GM18526 (cell line): Measurements from ENCODE around the gene B4GALNT4.

Experiments used
- POLR2A ChIP-seq: IDR thresholded peaks from 3 replicates; pipeline ENCODE4 v1.6.1; 2011; ENCODE audit not compliant: insufficient read length; ENCODE audit errors: extremely low read depth

The B4GALNT4 gene

GRCh38 chr11:394034-394857, 24.9 kb downstream of the B4GALNT4 start, which contains the start of gene PKP3:
Gene PKP3, plus strand, starts transcription at chr11:394209. Its CDS starts 84 bp downstream, at chr11:394293.
- no peak for TF ChIP-seq POLR2A

DNA sequence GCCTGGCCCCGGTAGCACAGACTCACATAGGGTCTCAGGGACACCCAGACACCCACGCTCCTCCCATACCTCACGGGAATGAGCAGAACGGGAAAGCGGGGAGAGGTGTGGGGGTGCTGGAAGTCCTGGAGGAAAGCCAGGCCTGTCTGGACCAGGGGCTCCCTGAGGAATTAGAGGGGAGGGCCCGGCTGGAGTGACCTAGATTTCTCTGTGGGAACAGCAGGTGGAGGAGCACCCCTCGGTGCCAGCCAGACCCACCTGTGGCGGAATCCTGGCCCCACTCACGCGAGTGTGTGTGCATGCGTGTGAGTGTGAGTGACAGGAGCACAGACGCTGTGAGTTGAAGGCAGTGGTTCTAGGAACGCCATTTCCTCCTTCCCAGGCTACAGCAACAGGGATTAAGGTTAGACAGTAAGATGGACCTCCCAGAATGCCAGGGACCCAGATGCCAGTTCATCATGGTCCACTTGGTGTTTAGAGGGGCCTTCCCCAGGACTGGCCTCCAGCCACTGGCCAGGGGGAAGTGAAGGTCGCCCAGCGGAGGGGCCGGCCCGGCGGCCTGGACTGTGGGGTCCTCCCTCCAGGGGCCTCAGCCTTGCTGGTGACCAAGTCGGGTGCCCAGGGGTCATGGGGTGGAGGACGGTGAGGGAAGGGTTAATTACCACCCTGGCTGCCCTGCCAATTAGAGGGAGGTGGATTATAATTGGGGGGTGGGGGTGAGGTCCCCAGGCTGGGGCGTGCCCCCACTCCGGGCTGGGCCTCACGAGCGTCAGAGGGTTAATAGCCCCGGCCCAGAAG, 25.8 kb downstream of the B4GALNT4 start:
- TF ChIP-seq POLR2A = no peak

DNA sequence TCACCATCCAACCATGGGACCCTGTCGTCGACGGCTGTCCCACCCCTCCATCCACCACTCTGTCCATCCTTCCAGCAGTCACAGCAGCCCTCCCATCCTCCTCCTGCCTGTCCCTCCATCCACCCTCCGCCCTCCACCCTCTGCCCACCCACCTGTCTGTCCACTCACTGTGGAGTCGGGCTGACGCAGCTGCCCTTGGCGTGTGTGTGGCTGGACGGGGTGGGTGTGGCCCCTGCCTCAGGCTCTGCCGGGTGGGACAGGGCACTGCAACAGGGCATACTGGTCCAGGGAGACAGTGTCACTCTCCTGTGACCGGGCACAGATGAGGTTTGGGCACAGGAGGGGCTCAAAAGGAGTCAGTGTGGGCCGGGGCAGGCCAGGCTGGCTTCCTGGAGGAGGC, 26.6 kb downstream of the B4GALNT4 start:
- no peak for TF ChIP-seq POLR2A

DNA sequence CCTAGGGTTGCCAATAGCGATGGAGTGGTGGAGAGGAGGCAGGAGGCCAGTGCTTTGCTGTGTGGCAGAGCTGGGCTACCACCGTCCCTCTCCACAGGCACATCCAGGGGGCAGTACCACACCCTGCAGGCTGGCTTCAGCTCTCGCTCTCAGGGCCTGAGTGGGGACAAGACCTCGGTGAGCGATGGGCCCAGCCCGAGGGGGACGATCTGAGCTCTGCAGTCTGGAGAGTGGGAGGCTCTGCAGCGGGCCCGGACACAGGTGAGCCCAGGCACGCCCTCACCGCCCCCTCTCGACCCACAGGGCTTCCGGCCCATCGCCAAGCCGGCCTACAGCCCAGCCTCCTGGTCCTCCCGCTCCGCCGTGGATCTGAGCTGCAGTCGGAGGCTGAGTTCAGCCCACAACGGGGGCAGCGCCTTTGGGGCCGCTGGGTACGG, 27.2 kb downstream of the B4GALNT4 start:
- TF ChIP-seq POLR2A = no peak

- TF ChIP-seq POLR2A = no peak
These were observed 27.7 kb downstream of the B4GALNT4 start for GRCh38 chr11:396948-397548.

DNA sequence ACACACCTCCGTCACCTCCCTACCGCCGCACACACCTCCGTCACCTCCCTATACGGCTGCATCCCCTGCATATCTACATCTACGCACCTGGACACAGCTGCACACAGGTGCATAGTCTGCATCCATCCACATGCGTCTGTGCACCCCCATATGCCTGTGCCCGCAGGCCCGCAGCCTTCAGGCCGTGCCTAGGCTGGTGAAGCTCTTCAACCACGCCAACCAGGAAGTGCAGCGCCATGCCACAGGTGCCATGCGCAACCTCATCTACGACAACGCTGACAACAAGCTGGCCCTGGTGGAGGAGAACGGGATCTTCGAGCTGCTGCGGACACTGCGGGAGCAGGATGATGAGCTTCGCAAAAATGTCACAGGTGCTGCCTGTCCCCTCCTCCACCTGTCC, 29.5 kb downstream of the B4GALNT4 start:
- TF ChIP-seq POLR2A = no peak

- no peak for TF ChIP-seq POLR2A
These were observed 30.5 kb downstream of the B4GALNT4 start for GRCh38 chr11:399731-400211.

GRCh38 chr11:400241-400689, 31.0 kb downstream of the B4GALNT4 start:
- no peak for TF ChIP-seq POLR2A

- TF ChIP-seq POLR2A = no peak
These were observed 33.9 kb downstream of the B4GALNT4 start for GRCh38 chr11:403021-403760.

DNA sequence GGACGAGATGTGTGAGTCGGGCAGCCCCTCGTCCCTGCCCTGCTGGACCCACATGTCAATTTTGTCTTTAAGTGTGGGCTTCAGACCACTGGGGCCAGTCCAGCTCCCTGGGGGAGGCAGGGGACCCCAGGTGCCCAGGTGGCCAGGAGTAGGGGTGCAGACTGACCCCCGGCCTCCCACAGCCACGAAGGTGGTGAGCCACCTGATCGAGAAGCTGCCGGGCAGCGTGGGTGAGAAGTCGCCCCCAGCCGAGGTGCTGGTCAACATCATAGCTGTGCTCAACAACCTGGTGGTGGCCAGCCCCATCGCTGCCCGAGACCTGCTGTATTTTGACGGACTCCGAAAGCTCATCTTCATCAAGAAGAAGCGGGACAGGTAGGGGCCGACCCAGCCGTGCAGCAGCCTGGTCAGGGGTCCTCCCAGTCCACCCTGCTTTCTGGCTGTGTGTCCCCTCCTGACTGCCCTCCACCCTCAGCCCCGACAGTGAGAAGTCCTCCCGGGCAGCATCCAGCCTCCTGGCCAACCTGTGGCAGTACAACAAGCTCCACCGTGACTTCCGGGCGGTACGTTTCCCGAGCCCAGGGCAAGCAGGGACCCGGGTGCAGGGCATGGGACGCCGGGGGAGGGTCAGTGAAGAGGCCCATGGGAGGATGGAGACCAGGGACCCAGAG, 34.6 kb downstream of the B4GALNT4 start:
- no peak for TF ChIP-seq POLR2A

DNA sequence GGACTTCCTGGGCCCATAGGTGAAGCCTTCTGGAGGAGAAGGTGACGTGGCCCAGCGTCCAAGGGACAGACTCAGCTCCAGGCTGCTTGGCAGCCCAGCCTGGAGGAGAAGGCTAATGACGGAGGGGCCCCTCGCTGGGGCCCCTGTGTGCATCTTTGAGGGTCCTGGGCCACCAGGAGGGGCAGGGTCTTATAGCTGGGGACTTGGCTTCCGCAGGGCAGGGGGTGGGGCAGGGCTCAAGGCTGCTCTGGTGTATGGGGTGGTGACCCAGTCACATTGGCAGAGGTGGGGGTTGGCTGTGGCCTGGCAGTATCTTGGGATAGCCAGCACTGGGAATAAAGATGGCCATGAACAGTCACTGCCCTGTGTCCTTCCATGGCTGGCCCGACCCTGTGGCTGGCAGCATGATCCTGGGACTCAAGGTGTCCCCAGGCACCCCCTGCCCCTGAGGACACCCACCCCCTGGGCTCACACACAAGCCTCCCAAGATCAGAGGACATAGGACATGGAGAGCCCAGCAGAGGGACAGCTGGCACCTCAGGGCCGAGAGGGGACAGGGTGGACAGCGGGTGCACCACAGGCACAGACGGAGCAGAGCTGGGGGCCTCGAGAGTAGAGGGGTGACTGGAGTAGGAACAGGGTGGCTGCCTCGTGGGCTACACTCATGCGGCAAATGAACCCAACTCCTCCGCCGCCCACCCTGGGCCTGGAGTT, 35.4 kb downstream of the B4GALNT4 start:
- TF ChIP-seq POLR2A = no peak

- no peak for TF ChIP-seq POLR2A
These were observed 36.1 kb downstream of the B4GALNT4 start for GRCh38 chr11:405323-405953.
